ENCODE measurements around the gene SRGAP3.
A peak's percentile ranks its signal among the peaks of the same experiment; 100 is the strongest.

SRGAP3 gene

GRCh38 chr3:9253327-9253726 lies 3.9 kb upstream of the SRGAP3 start:
- H3K27ac ChIP-seq = no peak overlapping the region
- no peak for TF ChIP-seq ZFX (IDR thresholded peaks at IDR 0.05; ENCODE audit: borderline replicate concordance)
- TF ChIP-seq, protein P1, sequence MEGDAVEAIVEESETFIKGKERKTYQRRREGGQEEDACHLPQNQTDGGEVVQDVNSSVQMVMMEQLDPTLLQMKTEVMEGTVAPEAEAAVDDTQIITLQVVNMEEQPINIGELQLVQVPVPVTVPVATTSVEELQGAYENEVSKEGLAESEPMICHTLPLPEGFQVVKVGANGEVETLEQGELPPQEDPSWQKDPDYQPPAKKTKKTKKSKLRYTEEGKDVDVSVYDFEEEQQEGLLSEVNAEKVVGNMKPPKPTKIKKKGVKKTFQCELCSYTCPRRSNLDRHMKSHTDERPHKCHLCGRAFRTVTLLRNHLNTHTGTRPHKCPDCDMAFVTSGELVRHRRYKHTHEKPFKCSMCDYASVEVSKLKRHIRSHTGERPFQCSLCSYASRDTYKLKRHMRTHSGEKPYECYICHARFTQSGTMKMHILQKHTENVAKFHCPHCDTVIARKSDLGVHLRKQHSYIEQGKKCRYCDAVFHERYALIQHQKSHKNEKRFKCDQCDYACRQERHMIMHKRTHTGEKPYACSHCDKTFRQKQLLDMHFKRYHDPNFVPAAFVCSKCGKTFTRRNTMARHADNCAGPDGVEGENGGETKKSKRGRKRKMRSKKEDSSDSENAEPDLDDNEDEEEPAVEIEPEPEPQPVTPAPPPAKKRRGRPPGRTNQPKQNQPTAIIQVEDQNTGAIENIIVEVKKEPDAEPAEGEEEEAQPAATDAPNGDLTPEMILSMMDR (IDR thresholded peaks at IDR 0.05) = no peak

- TF ChIP-seq, protein P1 (IDR thresholded peaks at IDR 0.05) = no peak
- no peak for TF ChIP-seq ZFX (IDR thresholded peaks at IDR 0.05; ENCODE audit: borderline replicate concordance)
- H3K27ac ChIP-seq = no peak overlapping the region
Observed at GRCh38 chr3:9251055-9251786, 1.8 kb upstream of the SRGAP3 start.

- TF ChIP-seq, protein P1 (IDR thresholded peaks at IDR 0.05) = no peak
- TF ChIP-seq ZFX (IDR thresholded peaks at IDR 0.05; ENCODE audit: borderline replicate concordance) = no peak
- peak overlapping the region; percentile 79 for H3K27ac ChIP-seq
Observed at GRCh38 chr3:9250236-9250635, 790 bp upstream of the SRGAP3 start.

- TF ChIP-seq, protein P1 (IDR thresholded peaks at IDR 0.05) = no peak
- TF ChIP-seq ZFX (IDR thresholded peaks at IDR 0.05; ENCODE audit: borderline replicate concordance) = no peak
- peak overlapping the region; percentile 79 for H3K27ac ChIP-seq
Observed at GRCh38 chr3:9248522-9249271, 749 bp downstream of the SRGAP3 start.

- no peak for TF ChIP-seq ZFX (IDR thresholded peaks at IDR 0.05; ENCODE audit: borderline replicate concordance)
- TF ChIP-seq, protein P1 (IDR thresholded peaks at IDR 0.05) = no peak
- no peak overlapping the region for H3K27ac ChIP-seq
Observed at GRCh38 chr3:9247941-9248521, 1.4 kb downstream of the SRGAP3 start.

DNA sequence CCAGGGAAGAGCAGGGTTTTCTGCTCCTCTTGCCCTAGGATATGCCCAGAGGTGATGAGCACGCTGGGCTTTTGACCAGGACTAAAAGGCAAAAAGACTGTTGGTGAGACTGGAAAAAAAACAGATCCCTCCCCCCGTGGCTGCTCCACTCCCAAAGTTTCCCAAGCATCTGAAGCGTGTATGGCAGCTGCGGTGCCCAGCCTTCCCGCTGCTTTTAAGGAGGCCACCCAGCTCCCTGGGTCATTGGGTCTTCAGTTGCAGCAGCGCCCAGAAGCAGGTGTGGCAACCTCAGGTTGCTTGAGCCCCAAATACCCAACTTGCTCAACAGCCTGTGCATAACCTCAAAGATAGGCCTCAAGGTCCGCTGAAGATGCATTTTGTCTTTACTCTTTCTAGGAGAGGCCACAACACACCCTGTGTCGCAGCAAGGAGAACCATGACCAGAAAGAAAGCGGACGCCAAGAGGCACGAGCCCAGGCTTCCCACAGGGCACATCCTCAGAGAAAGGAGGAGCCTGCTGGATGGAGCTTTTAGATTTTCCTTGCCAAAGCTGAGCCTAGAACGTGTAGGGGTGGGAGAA lies 2.0 kb downstream of the SRGAP3 start:
- H3K27ac ChIP-seq = no peak overlapping the region
- TF ChIP-seq, protein P1 (IDR thresholded peaks at IDR 0.05) = no peak
- TF ChIP-seq ZFX (IDR thresholded peaks at IDR 0.05; ENCODE audit: borderline replicate concordance) = no peak
